ENCODE measurements around the gene IMP3. TPM values are rescaled to one million over a fixed set of nuclear protein-coding genes. Genes with fewer than 3 reads are reported as not detected.

IMP3 gene
- total and polyA plus RNA-seq, 11 donors, result 37.1 to 151 (median 44.5) TPM

- H3K27me3 ChIP-seq, result no peaks in the 10 kb centered on the region
- TF ChIP-seq POLR2A (IDR thresholded peaks at IDR 0.05), result no peak
- TF ChIP-seq CTCF (IDR thresholded peaks at IDR 0.05), result no peak
- peaks cover 0 to 42% (median 10%) of the 10 kb centered on the region in 9 donors for H3K36me3 ChIP-seq
- WGBS, 4 donors, result 35 to 70% (median 51%) methylated on average over 2 of the region's 2 CpGs
- peaks cover 8 to 73% (median 56%) of the 10 kb centered on the region in 12 donors for H3K4me1 ChIP-seq
- no peak for DNase-seq
- no peaks in the 10 kb centered on the region for H3K9me3 ChIP-seq
- intact Hi-C loops (cut with DNase I), result no loop called here
- no peak for ATAC-seq
- peak overlapping the region in 10 of 12 donors; percentile 21 to 97 (median 77) for H3K4me3 ChIP-seq
- peak overlapping the region in 11 of 12 donors; percentile 57 to 78 (median 68) for H3K27ac ChIP-seq
Observed at GRCh38 chr15:75651810-75652543, 12.0 kb upstream of the IMP3 start.

- peaks cover 0 to 34% (median 4%) of the 10 kb centered on the region in 9 donors for H3K36me3 ChIP-seq
- H3K9me3 ChIP-seq, result no peaks in the 10 kb centered on the region
- no peaks in the 10 kb centered on the region for H3K27me3 ChIP-seq
- peaks cover 8 to 80% (median 64%) of the 10 kb centered on the region in 12 donors for H3K4me1 ChIP-seq
- 19 to 43% (median 32%) methylated on average over 8 to 9 of the region's 9 CpGs for WGBS, 4 donors
- peak overlapping the region in 11 of 12 donors; percentile 57 to 78 (median 68) for H3K27ac ChIP-seq
- H3K4me3 ChIP-seq, result peak overlapping the region in 10 of 12 donors; percentile 21 to 97 (median 77)
- intact Hi-C loops (cut with DNase I), result no loop called here
- no peak for TF ChIP-seq POLR2A (IDR thresholded peaks at IDR 0.05)
- TF ChIP-seq CTCF (IDR thresholded peaks at IDR 0.05), result no peak
- peak; percentile 78 to 88 (median 86) for DNase-seq
- peak; percentile 21 to 59 (median 28) for ATAC-seq
Observed at GRCh38 chr15:75650908-75651809, 11.1 kb upstream of the IMP3 start.

GRCh38 chr15:75649848-75650247 lies 9.8 kb upstream of the IMP3 start:
- peak overlapping the region in 8 of 12 donors; percentile 8 to 98 (median 65) for H3K27ac ChIP-seq
- intact Hi-C loops (cut with DNase I), result loop anchor here in 4 of 10 donors (5.0 to 10.0 kb wide), 3 partner anchors 32 to 285 kb away; partner anchors contain the start of genes SIN3A (in 2 of the 4) and MAN2C1 (in 1 of the 4)
- H3K36me3 ChIP-seq, result peaks cover 0 to 25% (median 0%) of the 10 kb centered on the region in 9 donors
- no peaks in the 10 kb centered on the region for H3K27me3 ChIP-seq
- peaks cover 8 to 80% (median 66%) of the 10 kb centered on the region in 12 donors for H3K4me1 ChIP-seq
- H3K9me3 ChIP-seq, result no peaks in the 10 kb centered on the region
- peak overlapping the region in 10 of 12 donors; percentile 3 to 97 (median 83) for H3K4me3 ChIP-seq
- no peak for TF ChIP-seq CTCF (IDR thresholded peaks at IDR 0.05)
- no peak for TF ChIP-seq POLR2A (IDR thresholded peaks at IDR 0.05)
- DNase-seq (no peak), ATAC-seq (no peak)
- 84 to 95% (median 90%) methylated on average over 18 of the region's 18 CpGs for WGBS, 4 donors
